IMR-90 (cell line): ENCODE measurements around the gene ZNF518B. TPM values are rescaled to one million over a fixed set of nuclear protein-coding genes. Genes with fewer than 3 reads are reported as not detected.

Experiments used
- CHD1 ChIP-seq: IDR thresholded peaks from 2 replicates; pipeline ENCODE4 v1.6.1; 2012; ENCODE audit warnings: low read depth, low read length, improper control_type of control experiment
- FOS ChIP-seq: fragments of 150-350 bp; IDR thresholded peaks from 2 replicates; pipeline ENCODE4 v1.6.1; 2016; ENCODE audit warnings: low read depth, low read length
- MAFK ChIP-seq: IDR thresholded peaks from 2 replicates; pipeline ENCODE4 v1.6.1; 2012; ENCODE audit warnings: low read depth, low read length, improper control_type of control experiment
- MAZ ChIP-seq: IDR thresholded peaks from 2 replicates; pipeline ENCODE4 v1.6.1; 2012; ENCODE audit warnings: low read depth, mild to moderate bottlenecking, low read length, improper control_type of control experiment, moderate library complexity, borderline replicate concordance
- MXI1 ChIP-seq: IDR thresholded peaks from 2 replicates; pipeline ENCODE4 v1.6.1; 2012; ENCODE audit warnings: low read depth, mild to moderate bottlenecking, low read length, moderate library complexity, borderline replicate concordance
- NFE2L2 ChIP-seq: fragments of 150-350 bp; IDR thresholded peaks from 2 replicates; pipeline ENCODE4 v1.6.1; 2016; ENCODE audit warnings: low read depth, mild to moderate bottlenecking, low read length
- POLR2A ChIP-seq: IDR thresholded peaks from 2 replicates; pipeline ENCODE4 v1.6.1; 2012; ENCODE audit warnings: mild to moderate bottlenecking, low read depth, low read length
- RAD21 ChIP-seq: IDR thresholded peaks from 2 replicates; pipeline ENCODE4 v1.6.1; 2012; ENCODE audit warnings: low read length, improper control_type of control experiment
- RCOR1 ChIP-seq: IDR thresholded peaks from 2 replicates; pipeline ENCODE4 v1.6.1; 2012; ENCODE audit warnings: mild to moderate bottlenecking, low read length, improper control_type of control experiment; ENCODE audit not compliant: insufficient replicate concordance
- RFX5 ChIP-seq: IDR thresholded peaks from 2 replicates; pipeline ENCODE4 v1.8.0; 2012; ENCODE audit warnings: low read depth, mild to moderate bottlenecking, low read length, moderate library complexity
- polyA plus RNA-seq, 3 experiments: library from polyadenylated mRNA; depleted of rRNA; stranded (reverse); fragments of >200 nt; gene quantifications; 2 replicates each; pipeline ENCODE4 v1.2.3, GENCODE V29; 2012; ENCODE audit warnings: low replicate concordance in 1 of 3
- total RNA-seq: library from RNA; depleted of rRNA; stranded (reverse); fragments of >200 nt; gene quantifications from 2 replicates; pipeline ENCODE4 v1.2.3, GENCODE V29; 2012

The ZNF518B gene
- total and polyA plus RNA-seq, 2 of the 4 experiments (the other 2 are of a cell fraction) = 7.3 to 56.8 TPM

DNA sequence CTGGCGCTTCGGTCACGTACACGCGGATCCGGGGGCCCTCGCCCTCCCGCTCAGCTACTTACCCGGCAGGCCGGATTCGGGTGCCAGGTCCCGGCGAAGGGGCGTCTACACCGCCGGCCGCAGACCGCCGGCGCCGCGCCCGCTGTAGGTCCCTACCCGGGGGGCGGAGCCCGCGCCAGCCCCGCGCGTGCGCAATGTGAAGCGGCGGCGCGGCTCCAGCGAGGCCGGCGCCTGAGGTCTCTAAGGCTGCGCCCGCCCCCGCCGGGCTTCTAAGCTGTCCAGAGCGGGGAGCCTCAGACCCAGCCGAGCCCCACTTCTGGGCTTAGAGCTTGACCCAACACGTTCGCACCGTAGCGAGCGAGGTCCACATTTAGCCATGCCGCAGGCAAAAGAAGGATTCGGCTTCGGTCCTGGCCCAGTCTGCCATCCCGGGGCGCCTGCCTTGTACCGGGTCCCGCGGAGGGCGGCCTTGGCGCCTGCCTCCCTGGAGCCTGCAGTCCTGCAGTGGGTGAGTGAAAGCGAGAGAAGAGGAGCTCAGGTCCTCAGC is at the start of gene ZNF518B (continued):
- no peak for TF ChIP-seq RAD21
- no peak for TF ChIP-seq FOS
- TF ChIP-seq POLR2A = no peak
- no peak for TF ChIP-seq RFX5
- TF ChIP-seq NFE2L2 = no peak
- TF ChIP-seq MXI1 = no peak
- no peak for TF ChIP-seq MAFK
- TF ChIP-seq CHD1 = no peak
- TF ChIP-seq RCOR1 = no peak
- no peak for TF ChIP-seq MAZ
